ENCODE data around the gene MIER3.
A peak's percentile ranks its signal among the peaks of the same experiment; 100 is the strongest.
"Not testable (repeated sequence)": the region's sequence is repeated elsewhere in the genome, so short reads cannot be mapped to it uniquely, and the experiment has no call there.

MIER3 gene

DNA sequence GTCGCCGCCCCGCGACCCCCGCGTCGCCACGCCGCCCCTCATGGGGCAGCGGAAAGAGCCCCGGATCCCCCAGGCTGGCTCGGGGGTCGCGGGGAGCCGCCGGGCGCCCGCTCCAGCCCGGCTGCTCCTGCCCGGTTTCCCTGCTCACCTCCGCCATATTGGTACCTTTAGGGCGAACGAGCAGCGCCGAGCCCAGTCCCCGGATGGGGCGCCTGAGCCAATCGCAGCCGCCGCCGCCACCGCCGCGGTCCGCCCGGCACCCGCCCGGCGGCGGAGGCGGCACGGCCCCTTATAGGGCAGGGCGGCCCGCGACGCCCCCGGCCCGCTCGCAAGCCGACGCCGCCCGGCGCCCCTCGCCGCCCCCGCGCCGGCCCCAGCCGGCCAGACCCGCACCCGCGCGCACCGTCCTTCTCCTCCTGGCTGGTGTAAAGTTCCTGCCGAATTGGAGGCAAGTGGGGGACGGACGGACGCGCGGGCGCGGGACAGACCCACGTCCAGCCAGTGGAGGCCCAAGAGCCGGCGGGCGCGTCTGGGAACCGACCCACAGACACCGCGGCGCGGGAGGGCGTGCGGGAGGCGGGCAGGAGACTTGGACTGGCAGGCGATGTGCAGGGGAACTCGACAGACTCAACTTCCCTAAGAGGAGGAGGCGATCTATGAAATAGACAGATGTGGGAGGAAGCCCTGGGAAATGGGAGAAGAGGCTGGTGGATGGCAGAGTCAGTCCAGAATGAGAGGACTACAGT is at the start of gene MIER3:
Gene MIER3, minus strand, starts transcription at position 178 of the 746 bp plus-strand sequence. Its CDS starts 21 bp downstream, at position 157.
- DNase-seq = peak in 49 of 51 donors; percentile 20 to 82 (median 63)

DNA sequence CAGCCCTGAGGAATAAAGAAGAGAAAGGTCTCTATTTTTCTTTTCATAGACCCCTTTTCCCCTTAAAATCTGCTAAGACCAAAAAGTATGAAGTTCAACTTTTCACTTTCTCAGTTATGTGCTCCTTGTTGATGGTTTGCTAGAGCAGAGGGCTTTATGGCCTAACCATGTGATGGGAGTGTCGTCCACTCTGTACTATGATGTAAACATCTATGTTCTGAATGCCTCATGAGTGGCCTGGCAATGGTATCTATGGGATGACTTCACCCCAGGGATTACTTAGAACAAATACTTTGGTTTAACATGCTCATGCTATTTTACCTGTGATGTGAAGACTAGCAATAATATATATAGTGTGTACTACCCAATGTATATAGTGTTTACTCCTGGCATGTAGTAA is 43.7 kb upstream of the MIER3 start:
- no peak for DNase-seq

- no peak for DNase-seq
Observed at GRCh38 chr5:56993241-56993640, 41.3 kb upstream of the MIER3 start.

DNA sequence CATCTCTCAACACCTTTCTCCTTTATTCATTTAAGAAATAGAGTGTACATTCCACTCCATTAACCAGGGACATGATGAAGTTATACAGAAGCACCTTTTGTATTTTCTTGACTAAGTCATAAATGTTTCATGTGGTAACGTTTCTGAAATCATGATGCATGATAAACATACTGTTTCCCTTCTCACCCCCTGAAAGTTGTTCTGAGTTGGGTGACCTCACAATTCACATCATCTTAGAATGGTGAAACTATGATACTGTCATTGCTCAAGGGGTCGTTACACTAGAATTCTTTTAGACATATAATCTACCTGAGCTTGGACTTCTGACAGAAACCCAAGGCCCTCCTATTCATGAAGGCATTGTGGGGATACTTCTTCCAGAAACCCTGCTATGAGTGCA is 37.8 kb upstream of the MIER3 start:
- DNase-seq = no peak

DNA sequence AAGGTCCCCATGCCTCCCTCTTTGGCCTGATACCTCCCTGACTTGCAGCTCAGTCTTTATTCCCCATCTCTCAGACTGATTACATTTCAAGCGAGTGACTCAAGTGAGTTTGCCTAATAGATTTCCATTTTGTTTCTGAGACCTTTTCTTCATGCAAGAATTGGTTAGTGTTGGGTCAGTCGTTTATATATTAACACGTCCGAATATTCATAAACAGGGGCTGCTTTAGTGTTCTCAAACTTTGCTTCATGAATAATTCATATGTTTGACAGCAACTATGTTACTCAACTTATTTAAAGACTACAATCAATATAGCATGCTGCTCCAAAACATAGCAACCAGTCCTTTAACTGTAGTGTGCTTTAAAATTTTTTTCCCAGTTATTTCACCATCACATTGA is 36.6 kb upstream of the MIER3 start:
- no peak for DNase-seq

GRCh38 chr5:56987171-56987570 is 35.2 kb upstream of the MIER3 start:
- DNase-seq = no peak

DNA sequence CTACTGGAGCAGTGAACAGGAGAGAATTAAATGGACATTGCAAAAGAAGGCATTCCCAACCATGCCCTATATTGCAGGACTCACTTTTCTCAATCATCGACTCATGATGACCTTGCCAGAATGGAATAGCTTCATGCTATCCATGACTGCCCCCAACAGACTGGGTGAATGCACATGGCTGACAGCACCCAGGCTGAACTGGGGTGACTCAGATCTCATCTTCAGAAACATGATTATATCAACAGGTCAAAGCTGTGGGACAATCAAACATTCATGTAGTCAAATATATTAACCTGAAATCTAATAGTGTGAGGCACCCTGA is 34.7 kb upstream of the MIER3 start:
- no peak for DNase-seq

DNA sequence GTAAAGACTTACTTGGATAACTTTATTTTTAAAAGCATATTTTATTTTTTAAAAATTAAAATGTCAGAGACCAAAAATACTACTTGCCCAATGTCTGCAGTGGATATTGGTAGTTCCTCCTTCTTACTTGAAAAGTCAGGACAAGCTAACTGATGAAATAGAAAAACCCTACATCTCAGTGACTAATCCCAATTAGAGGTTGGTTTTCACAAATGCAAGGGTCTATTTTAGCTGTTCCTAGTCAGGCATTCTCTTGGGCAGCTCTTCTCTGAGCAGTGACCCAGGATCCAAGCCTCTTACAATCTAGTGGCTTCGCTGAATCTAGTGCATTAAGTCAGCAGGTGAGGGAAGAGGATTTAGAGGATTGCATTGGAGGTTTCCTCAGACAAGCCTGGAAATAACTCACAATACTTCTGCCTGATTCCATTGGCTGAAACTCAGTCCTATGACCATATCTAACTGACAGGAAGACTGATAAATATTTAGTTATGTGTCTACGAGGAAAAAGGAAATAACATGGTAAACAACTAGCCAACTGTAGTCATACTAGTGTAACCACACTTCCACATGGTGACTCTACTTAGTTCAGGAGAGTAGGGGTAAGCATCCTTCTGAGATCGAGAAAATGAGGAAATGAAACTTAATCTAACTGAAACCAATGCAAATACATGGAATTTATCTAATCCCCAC is 34.2 kb upstream of the MIER3 start:
- no peak for DNase-seq

DNA sequence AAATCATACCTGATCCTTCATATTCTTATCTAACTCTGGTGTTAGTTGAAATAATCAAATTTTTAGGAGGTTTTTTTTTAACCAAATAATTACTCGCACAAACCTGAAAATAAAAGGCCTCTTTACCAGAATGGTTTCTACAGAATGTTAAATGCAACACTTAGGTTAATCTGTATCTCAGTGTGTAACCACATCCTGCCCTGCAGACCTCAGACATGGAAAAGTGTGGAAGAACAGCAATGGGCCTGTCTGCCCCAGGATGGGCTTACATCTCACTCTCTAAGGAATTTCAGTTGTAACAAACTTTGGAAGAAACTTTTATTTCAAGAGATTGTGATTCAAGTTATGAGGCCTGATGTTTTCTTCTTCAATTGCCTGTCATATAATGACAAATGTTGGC is 32.5 kb upstream of the MIER3 start:
- no peak for DNase-seq

DNA sequence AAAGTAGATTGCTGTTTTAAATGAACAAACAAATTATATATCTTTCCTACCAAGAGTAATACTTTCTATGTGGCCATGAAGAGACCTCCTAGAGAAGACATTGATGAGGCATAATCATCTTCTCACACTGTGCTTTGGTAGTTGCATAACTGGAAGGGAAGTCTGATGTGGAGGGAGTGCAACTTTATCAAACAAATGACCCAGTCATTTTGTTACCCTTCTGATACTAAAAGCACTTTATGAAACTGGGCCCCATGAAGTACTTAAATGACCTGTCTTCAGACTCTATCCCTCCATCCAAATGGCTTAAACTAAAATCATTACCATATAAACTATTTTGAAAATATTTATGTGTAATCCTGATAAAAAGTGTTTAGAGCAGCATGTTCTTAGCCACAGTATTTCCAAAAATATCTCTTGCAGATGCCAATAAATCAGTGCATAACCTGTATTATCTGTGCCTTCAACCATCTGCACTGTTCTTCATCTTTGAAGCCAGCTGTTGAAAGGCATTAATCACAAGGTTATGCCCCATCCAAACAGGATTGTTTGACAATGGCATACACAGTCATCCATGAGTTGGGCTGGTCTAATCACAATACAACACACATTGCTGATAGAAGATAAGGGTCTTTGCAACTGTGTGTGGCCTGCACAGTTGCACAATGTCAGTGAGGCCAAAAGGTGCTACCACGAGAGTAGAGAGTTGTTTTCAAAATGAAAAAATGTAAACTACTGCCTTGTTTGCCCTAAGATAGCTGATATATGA is 31.9 kb upstream of the MIER3 start:
- DNase-seq = no peak

- no peak for DNase-seq
Observed at GRCh38 chr5:56981548-56982315, 29.8 kb upstream of the MIER3 start.

DNA sequence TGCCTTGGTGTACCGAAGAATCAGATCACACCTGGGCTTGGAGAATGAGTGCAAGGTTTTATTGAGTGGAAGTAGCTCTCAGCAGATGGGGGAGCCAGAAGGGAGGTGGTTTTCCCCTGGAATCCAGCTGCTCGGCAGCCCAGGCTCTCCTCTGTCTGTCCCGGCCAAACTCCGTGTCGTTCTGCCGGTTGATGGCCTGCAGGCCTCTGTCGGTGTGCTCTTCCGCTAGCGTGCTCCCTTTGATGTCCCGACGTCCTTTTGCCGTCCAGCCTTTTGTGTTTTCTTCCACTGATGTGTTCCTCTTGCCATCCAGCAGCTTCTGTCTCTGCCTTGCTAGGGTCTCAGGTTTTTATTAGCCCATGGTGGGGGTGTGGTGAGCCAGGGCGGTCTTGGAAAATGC is 28.0 kb upstream of the MIER3 start:
- no peak for DNase-seq

DNA sequence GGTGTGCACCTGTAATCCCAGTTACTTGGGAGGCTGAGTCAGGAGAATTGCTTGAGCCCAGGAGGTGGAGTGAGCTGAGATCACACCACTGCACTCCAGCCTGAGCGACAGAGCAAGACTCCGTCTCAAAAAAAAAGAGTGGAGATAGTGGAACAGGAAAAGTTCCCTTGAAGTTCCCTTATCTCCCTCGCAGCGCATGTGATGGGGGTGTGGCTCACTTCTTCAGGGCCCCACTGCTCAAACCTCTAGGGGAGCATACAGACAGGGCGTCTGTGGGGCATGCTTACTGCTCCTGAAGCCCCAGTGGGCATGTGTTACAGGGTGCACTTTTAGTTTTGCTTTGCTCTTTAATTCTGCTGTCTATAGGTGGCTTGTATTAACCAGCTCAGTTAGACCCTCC is 27.6 kb upstream of the MIER3 start:
- DNase-seq = not testable (repeated sequence)

- no peak for DNase-seq
Observed at GRCh38 chr5:56977822-56978221, 25.9 kb upstream of the MIER3 start.

- no peak for DNase-seq
Observed at GRCh38 chr5:56977021-56977420, 25.1 kb upstream of the MIER3 start.

GRCh38 chr5:56974241-56974640 is 22.3 kb upstream of the MIER3 start:
- no peak for DNase-seq

DNA sequence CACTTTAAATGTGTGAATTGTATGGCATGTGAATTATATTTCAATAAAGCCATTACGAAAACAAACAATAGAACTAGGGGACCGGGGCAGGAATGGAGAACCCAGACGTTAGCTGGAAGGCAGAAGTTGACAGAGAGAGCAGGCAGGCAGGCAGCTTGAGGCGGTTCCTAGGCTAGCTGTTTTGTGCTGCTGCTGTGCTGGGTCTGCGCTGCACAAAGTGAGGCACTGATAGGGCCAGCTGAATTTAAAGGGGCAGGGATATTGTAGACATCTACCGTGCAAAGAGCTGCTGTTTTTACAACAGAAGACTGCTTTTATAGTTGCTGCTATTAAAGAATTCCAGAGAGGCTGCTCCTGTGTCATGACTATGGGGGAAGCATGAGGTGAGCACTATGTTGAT is 21.6 kb upstream of the MIER3 start:
- DNase-seq = no peak

DNA sequence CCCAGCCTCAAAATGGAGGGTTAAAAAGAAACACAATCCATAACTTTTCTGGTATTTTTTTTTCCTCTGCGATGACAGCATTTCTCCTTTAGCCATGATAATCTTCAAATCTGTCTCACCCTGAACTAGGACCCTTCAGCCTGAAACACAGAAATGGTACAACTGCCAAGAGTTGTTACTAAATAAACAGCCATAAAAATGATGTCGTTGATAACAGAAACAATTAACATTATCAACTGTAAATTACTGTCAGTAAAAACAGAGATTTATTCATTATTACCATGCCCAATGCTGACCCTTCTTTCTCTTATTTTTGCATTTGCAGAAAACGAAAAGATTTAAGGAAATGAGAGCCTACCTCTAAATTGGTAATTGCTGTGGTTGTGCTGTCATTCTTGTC is 19.4 kb upstream of the MIER3 start:
- DNase-seq = no peak

- no peak for DNase-seq
Observed at GRCh38 chr5:56964173-56964572, 12.2 kb upstream of the MIER3 start.

- no peak for DNase-seq
Observed at GRCh38 chr5:56963246-56963645, 11.3 kb upstream of the MIER3 start.

DNA sequence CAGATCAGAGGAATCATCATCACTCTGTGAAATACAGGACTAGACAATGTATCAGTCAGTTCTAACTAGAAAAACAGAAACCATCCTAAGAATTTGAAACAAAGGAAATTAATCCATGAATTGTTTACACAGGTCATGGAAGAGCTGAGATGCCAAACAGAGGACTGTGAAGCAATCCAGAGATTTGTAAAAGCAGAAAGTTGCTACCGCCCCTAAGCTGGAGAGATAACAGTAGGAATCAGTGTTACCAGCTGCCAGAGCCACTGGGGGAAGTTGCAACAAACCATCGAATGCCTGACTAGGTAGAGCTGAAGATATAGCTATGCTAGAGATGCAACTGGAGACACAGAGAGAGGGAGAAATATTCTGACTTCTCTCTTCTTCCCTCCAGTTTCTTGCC is 10.4 kb upstream of the MIER3 start:
- DNase-seq = no peak

DNA sequence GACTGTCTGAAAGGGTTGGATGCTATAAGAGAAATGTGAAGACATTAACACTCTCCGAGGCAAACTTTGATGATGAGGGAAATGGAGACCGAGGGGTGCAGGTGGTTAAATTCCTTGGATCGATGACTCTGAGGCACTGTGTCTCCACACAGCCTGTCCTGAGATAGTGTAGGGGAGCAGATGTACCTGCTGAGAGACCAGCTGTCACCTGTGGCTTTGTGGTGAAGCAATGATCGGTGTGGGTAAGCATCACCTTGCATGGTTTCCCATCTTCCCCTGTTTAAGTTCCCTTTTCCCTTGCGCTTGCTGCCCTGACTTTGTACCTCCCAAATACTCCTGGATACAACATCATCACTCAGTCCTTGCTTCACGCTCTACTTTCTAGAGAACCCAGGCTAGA is 9.8 kb upstream of the MIER3 start:
- no peak for DNase-seq
